Measurements from ENCODE around the gene TMC1. TPM values are rescaled to one million over a fixed set of nuclear protein-coding genes. Genes with fewer than 3 reads are reported as not detected.

The TMC1 gene
- total and polyA plus RNA-seq, 5 donors: 0.05 to 0.45 TPM; not detected in 3

DNA sequence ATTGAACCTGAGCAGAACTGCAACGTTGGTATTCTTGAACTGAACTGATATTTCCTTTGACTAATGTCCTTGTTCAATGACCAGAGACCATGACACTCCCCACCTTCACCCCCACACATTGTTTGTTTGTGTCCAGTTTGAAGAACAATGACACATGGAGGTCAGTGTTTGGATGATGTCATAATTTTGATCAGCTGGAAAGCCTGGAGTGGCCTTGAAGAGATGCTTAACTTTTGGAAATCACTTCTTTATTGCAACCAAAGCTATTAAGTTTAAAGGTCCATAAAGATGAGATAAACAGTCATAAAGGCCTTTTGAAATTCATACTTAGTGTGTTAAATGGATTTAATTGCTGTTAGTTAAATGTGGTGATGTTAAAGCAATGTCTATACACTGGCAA is 92.7 kb downstream of the TMC1 start:
- intact Hi-C loops (cut with DNase I): no loop called here
- no peak overlapping the region for H3K4me3 ChIP-seq (ENCODE audit: low read length)
- ATAC-seq: no peak
- no peak overlapping the region for H3K27ac ChIP-seq (ENCODE audit: low read length)
- no peaks in the 10 kb centered on the region for H3K9me3 ChIP-seq (ENCODE audit: control insufficient read depth, low read length)
- 49% methylated on average over 1 of the region's 1 CpG for WGBS
- H3K4me1 ChIP-seq (ENCODE audit: control insufficient read depth, insufficient read depth, low read length): no peaks in the 10 kb centered on the region
- DNase-seq: no peak
- no peaks in the 10 kb centered on the region for H3K27me3 ChIP-seq (ENCODE audit: control insufficient read depth, insufficient read depth)

DNA sequence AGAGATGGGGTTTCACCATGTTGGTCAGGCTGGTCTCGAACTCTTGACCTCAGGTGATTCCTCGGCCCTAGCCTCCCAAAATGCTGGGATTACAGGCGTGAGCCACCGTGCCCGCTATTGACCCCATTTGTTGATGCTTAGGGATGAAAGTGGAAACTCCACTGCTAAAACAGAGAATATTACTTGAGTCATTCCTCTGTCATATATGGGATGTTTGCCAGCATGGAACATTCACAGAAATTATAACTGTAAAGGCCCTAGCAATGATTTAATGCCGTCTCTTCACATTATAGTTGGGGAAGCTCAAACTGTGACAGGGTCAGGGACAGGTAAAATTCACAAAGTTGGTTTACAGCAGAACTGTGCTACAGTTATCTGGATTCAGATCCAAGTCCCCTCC is 94.5 kb downstream of the TMC1 start:
- WGBS: 91% methylated on average over 6 of the region's 6 CpGs
- H3K27ac ChIP-seq (ENCODE audit: low read length): no peak overlapping the region

DNA sequence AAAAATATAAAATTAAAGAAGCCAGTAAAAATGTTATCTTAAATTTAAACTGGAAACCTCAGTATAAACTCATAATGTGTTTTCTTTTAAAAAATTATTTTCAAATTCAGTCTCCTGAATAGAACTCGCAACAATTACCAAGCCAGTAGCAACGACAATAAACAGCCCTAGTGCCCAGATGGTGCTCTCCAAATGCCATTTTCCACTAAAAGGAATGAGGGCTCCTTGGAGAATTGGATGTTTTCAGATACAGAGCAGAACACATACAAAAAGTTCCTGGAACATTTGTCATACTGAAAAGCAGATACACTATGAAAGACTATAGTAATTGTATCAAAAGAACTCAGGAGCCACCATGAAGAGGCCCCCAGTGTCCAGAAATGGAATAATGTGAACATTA is 97.4 kb downstream of the TMC1 start:
- Histone ChIP-seq H3K4me3 (ENCODE audit: low read length) (no peak overlapping the region), H3K27me3 (ENCODE audit: control insufficient read depth, insufficient read depth) (no peaks in the 10 kb centered on the region), H3K9me3 (ENCODE audit: control insufficient read depth, low read length) (no peaks in the 10 kb centered on the region), H3K27ac (ENCODE audit: low read length) (no peak overlapping the region), H3K4me1 (ENCODE audit: control insufficient read depth, insufficient read depth, low read length) (no peaks in the 10 kb centered on the region)
- DNase-seq (no peak), ATAC-seq (no peak)
- intact Hi-C loops (cut with DNase I): no loop called here
- 76% methylated on average over 2 of the region's 2 CpGs for WGBS

More for the DNA sequence above, 94.5 kb downstream of the TMC1 start:
- H3K27me3 ChIP-seq (ENCODE audit: control insufficient read depth, insufficient read depth): no peaks in the 10 kb centered on the region
- no peaks in the 10 kb centered on the region for H3K4me1 ChIP-seq (ENCODE audit: control insufficient read depth, insufficient read depth, low read length)
- no peaks in the 10 kb centered on the region for H3K9me3 ChIP-seq (ENCODE audit: control insufficient read depth, low read length)
- no peak overlapping the region for H3K4me3 ChIP-seq (ENCODE audit: low read length)
- intact Hi-C loops (cut with DNase I): no loop called here
- ATAC-seq: no peak
- DNase-seq: no peak

DNA sequence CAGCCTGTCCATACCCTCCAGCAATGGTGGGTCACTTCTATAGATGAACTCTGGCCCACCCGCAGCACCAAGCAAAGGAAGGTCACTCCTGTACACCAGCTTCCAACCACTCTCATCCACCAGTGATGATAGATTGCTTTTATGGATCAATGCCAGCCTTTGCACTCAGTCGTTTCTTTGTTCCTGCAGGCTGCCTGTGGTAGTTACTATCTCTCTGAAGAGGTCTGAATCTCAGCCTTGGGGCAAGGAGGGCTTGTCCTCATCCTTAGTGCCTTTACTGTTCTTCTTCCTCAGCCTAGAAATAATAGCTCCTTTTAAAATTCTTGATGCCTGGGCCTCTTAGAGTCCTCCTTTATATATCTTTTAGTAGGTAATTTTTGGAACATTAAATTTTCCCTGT is 100.8 kb downstream of the TMC1 start:
- no peak for ATAC-seq
- intact Hi-C loops (cut with DNase I): no loop called here
- Histone ChIP-seq H3K27ac (ENCODE audit: low read length) (no peak overlapping the region), H3K27me3 (ENCODE audit: control insufficient read depth, insufficient read depth) (no peaks in the 10 kb centered on the region), H3K4me1 (ENCODE audit: control insufficient read depth, insufficient read depth, low read length) (no peaks in the 10 kb centered on the region), H3K9me3 (ENCODE audit: control insufficient read depth, low read length) (no peaks in the 10 kb centered on the region), H3K4me3 (ENCODE audit: low read length) (no peak overlapping the region)
- no peak for DNase-seq
- WGBS: 67% methylated on average over 2 of the region's 2 CpGs

DNA sequence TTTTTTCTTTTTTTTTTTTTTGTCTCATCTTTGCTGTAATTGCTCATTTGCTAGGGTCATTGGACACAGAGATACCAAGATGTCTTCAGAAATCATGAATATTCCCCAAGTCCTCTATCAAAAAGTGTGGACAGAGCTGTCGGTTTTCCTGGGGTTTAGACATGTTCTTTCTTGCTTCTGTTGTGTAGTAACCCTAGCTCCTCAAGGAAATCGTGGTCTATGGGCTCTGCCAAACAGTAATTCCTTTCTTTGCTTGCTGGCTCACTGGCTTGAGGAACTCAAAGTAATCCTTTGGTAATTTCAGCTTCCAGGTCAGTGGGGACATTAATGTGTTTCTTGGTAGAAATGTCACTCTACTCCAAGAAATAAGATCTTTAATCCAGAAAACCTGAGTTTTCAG is 101.7 kb downstream of the TMC1 start:
- WGBS: 67% methylated on average over 2 of the region's 2 CpGs
- intact Hi-C loops (cut with DNase I): no loop called here
- no peak for DNase-seq
- ATAC-seq: no peak
- Histone ChIP-seq H3K27me3 (ENCODE audit: control insufficient read depth, insufficient read depth) (no peaks in the 10 kb centered on the region), H3K27ac (ENCODE audit: low read length) (no peak overlapping the region), H3K4me3 (ENCODE audit: low read length) (no peak overlapping the region), H3K4me1 (ENCODE audit: control insufficient read depth, insufficient read depth, low read length) (no peaks in the 10 kb centered on the region), H3K9me3 (ENCODE audit: control insufficient read depth, low read length) (no peaks in the 10 kb centered on the region)

DNA sequence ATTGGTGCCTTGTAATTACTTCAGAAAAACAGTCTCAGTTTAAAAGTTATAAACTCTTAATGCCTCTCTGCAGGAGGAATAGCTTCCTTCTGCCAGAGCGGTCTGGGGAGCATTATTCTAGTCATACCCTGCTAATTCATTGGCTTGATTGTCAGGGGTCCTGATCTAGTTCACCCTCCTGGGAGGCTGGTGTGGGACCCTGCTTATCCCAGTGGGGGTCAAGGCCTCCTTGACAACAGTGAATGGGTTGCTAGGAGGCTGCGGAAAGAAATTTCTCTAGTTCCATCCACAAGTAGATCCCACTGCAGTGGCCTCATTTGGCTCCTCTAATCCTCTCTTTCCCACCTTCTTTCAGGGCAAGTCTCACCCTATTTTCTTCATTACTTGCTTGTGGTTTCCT is 105.7 kb downstream of the TMC1 start:
- 95% methylated on average over 2 of the region's 2 CpGs for WGBS
- intact Hi-C loops (cut with DNase I): no loop called here
- no peak overlapping the region for H3K4me3 ChIP-seq (ENCODE audit: low read length)

DNA sequence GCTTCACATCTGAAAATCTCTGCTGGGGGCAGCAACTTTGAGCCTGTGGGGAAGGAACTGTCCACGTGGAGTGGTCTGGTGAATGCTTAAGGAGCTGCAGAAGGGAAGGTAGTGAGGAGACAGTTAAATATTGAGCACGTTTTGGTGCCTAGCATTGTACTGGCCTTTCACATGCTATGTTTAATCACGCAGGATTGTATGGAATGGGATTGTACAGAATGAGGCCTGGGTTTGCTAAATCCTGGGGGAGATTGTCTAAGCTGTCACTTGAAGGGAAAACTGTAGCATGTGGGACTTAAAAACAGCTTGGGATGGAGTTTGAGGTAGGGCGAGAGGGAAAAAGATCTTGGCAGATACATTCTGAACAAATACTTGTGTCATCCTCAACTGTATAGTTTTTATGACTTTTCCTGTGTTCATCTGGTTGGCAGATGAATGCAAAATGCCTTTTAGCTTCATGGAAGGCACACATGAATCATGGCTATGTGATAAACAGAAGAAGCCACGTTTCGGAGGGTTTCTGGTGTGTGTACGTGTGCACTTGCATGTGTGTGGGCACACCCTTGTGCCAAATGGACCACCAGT is 106.6 kb downstream of the TMC1 start:
- no peaks in the 10 kb centered on the region for H3K9me3 ChIP-seq (ENCODE audit: control insufficient read depth, low read length)
- WGBS: 80% methylated on average over 7 of the region's 7 CpGs
- intact Hi-C loops (cut with DNase I): no loop called here
- DNase-seq (no peak), ATAC-seq (no peak)
- H3K27ac ChIP-seq (ENCODE audit: low read length): no peak overlapping the region
- no peak overlapping the region for H3K4me3 ChIP-seq (ENCODE audit: low read length)
- H3K4me1 ChIP-seq (ENCODE audit: control insufficient read depth, insufficient read depth, low read length): no peaks in the 10 kb centered on the region
- H3K27me3 ChIP-seq (ENCODE audit: control insufficient read depth, insufficient read depth): no peaks in the 10 kb centered on the region

More for the DNA sequence above, 105.7 kb downstream of the TMC1 start:
- Histone ChIP-seq H3K4me1 (ENCODE audit: control insufficient read depth, insufficient read depth, low read length) (no peaks in the 10 kb centered on the region), H3K27ac (ENCODE audit: low read length) (no peak overlapping the region), H3K9me3 (ENCODE audit: control insufficient read depth, low read length) (no peaks in the 10 kb centered on the region), H3K27me3 (ENCODE audit: control insufficient read depth, insufficient read depth) (no peaks in the 10 kb centered on the region)
- DNase-seq (no peak), ATAC-seq (no peak)

DNA sequence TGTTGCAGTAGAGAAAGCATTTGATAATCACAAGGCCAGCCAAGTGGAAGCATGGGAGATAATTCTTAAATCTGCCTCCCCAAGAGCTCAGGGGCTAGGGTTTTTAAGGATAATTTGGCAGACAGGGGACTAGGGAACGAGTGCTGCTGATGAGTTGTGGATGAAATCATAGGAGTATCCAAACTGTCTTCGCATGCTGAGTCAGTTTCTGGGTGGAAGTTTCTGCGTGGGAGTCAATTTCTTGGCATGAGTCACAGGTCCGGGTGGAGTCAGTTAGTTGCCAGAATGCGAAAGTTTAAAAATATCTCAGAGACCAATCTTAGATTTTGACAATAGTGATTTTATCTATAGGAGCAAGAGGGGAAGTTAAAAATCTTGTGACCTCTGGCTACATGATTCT is 112.6 kb downstream of the TMC1 start:
- Histone ChIP-seq H3K27me3 (ENCODE audit: control insufficient read depth, insufficient read depth) (no peaks in the 10 kb centered on the region), H3K4me3 (ENCODE audit: low read length) (no peak overlapping the region), H3K27ac (ENCODE audit: low read length) (no peak overlapping the region), H3K4me1 (ENCODE audit: control insufficient read depth, insufficient read depth, low read length) (no peaks in the 10 kb centered on the region), H3K9me3 (ENCODE audit: control insufficient read depth, low read length) (no peaks in the 10 kb centered on the region)
- ATAC-seq (no peak), DNase-seq (no peak)
- WGBS: 47% methylated on average over 5 of the region's 5 CpGs
- intact Hi-C loops (cut with DNase I): no loop called here

DNA sequence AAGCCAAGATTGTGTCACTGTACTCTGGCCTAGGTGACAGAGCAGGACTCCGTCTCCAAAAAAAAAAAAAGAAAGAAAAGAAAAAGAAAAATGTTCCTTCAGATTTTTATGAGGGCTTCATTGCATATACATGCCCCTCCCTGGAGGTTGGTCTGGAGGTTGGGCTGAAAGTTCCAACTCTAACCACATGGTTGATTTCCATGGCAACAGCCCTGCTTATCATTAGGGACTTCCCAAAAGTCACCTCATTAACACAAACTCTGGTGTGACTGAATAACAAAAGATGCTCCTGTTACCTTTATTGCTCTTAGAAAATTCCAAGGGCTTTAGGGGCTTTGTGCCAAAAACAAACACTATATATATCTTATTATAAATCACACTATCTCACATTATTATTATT is 113.8 kb downstream of the TMC1 start:
- no peak overlapping the region for H3K4me3 ChIP-seq (ENCODE audit: low read length)
- ATAC-seq (no peak), DNase-seq (no peak)
- no peaks in the 10 kb centered on the region for H3K27me3 ChIP-seq (ENCODE audit: control insufficient read depth, insufficient read depth)
- no peak overlapping the region for H3K27ac ChIP-seq (ENCODE audit: low read length)
- 97% methylated on average over 1 of the region's 1 CpG for WGBS
- H3K4me1 ChIP-seq (ENCODE audit: control insufficient read depth, insufficient read depth, low read length): no peaks in the 10 kb centered on the region
- intact Hi-C loops (cut with DNase I): no loop called here
- H3K9me3 ChIP-seq (ENCODE audit: control insufficient read depth, low read length): no peaks in the 10 kb centered on the region

DNA sequence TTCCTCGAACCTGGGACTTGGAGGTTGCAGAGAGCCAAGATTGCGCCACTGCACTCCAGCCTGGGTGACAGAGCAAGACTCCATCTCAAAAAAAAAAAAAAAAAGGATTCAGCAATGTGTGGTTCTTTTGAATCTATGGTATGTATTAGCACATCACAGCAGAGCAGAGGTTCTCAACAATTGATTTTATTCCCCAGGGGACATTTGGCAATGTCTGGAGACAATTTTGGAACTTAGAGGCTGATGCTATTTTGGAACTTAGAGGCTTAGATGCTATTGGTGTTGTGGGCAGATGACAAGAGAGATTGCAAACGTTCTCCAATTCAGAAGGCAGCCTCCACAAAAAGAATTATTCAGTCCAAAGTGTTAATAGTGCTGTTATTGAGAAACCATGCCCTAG is 115.2 kb downstream of the TMC1 start:
- 63% methylated on average over 3 of the region's 3 CpGs for whole genome bisulfite sequencing
- no peak for DNase-seq
- Histone ChIP-seq H3K4me3 (ENCODE audit: low read length) (no peak overlapping the region), H3K27me3 (ENCODE audit: control insufficient read depth, insufficient read depth) (no peaks in the 10 kb centered on the region), H3K4me1 (ENCODE audit: control insufficient read depth, insufficient read depth, low read length) (no peaks in the 10 kb centered on the region), H3K9me3 (ENCODE audit: control insufficient read depth, low read length) (no peaks in the 10 kb centered on the region), H3K27ac (ENCODE audit: low read length) (no peak overlapping the region)
- ATAC-seq: no peak
- intact Hi-C loops (cut with DNase I): no loop called here

DNA sequence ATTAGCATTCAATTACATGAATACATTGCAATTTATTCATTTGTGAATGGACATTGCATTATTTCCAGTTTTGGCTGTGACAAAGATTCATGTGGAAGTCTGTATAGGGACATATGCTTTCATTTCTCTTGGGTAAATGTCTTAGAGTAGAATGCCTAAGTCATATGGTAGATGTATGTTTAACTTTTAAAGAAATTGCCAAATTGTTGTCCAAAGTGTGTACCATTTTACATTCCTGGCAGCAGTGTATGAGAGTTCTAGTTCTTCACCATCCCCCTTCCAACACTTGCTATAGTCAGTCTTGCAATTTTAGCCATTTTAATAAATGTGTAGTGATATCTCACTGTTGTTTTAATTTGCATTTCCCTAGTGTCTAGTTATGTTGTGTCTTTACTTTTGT is 122.2 kb downstream of the TMC1 start:
- Histone ChIP-seq H3K27me3 (ENCODE audit: control insufficient read depth, insufficient read depth) (no peaks in the 10 kb centered on the region), H3K27ac (ENCODE audit: low read length) (no peak overlapping the region), H3K4me3 (ENCODE audit: low read length) (no peak overlapping the region), H3K4me1 (ENCODE audit: control insufficient read depth, insufficient read depth, low read length) (no peaks in the 10 kb centered on the region), H3K9me3 (ENCODE audit: control insufficient read depth, low read length) (no peaks in the 10 kb centered on the region)
- DNase-seq: no peak
- intact Hi-C loops (cut with DNase I): no loop called here
- no peak for ATAC-seq

DNA sequence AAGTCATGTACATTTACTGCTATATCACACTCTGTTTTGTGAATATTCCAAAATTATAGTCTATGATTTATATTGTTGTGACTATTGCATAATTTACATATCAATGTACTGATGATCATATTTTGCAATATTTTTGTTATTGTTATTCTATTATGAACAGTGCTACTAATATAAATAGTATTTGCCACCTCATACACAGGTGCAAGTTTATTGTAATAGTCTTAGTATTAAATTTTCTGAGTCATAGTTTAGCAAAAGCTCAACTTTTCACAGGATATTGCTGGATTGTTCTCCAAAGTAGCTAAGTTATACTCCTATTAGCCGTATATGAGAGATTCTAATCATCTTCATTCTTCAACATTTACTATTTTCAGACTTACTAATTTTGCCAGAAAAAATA is 124.7 kb downstream of the TMC1 start:
- no peaks in the 10 kb centered on the region for H3K27me3 ChIP-seq (ENCODE audit: control insufficient read depth, insufficient read depth)
- H3K4me3 ChIP-seq (ENCODE audit: low read length): no peak overlapping the region
- no peak for ATAC-seq
- no peak overlapping the region for H3K27ac ChIP-seq (ENCODE audit: low read length)
- DNase-seq: no peak
- H3K4me1 ChIP-seq (ENCODE audit: control insufficient read depth, insufficient read depth, low read length): no peaks in the 10 kb centered on the region
- intact Hi-C loops (cut with DNase I): no loop called here
- H3K9me3 ChIP-seq (ENCODE audit: control insufficient read depth, low read length): no peaks in the 10 kb centered on the region
- WGBS: 75% methylated on average over 1 of the region's 1 CpG
